ENCODE results near the gene KLRB1.

DNA sequence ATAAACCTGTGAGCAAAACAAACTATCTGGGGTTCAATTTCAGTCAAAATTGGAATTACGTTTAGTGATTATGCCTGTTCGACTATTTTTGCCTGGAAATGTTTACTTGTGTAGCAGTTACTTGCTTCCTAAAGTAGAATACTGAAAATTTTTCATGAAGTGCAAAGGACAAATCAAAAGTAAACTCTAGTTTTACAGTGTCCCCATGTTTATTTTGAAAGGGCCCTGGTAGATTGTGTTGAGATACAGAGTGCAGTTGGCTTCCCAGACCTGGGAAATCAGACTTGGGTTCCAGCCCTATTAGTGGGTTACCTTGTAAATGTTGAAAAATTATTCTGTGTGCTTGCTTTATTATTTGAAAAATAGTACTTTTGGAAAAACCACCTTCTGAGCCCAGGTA is 17.3 kb downstream of the KLRB1 start:
- TF ChIP-seq FOXK2 (IDR thresholded peaks at IDR 0.05) (no peak), TARDBP (IDR thresholded peaks at IDR 0.05) (no peak), NFRKB (IDR thresholded peaks at IDR 0.05) (no peak), SUZ12 (IDR thresholded peaks at IDR 0.05) (no peak), ZNF384 (IDR thresholded peaks at IDR 0.05) (no peak), BHLHE40 (IDR thresholded peaks at IDR 0.05; ENCODE audit: borderline replicate concordance) (no peak), HDGF (IDR thresholded peaks at IDR 0.05; ENCODE audit: borderline replicate concordance) (no peak), LEF1 (IDR thresholded peaks at IDR 0.05; ENCODE audit: borderline replicate concordance) (no peak), FOXM1 (IDR thresholded peaks at IDR 0.05; ENCODE audit: borderline replicate concordance) (no peak), ELF4 (IDR thresholded peaks at IDR 0.05) (no peak)

Measured in HEK293T (cell line).